ENCODE results near the gene NR1H3.

Gene NR1H3

DNA sequence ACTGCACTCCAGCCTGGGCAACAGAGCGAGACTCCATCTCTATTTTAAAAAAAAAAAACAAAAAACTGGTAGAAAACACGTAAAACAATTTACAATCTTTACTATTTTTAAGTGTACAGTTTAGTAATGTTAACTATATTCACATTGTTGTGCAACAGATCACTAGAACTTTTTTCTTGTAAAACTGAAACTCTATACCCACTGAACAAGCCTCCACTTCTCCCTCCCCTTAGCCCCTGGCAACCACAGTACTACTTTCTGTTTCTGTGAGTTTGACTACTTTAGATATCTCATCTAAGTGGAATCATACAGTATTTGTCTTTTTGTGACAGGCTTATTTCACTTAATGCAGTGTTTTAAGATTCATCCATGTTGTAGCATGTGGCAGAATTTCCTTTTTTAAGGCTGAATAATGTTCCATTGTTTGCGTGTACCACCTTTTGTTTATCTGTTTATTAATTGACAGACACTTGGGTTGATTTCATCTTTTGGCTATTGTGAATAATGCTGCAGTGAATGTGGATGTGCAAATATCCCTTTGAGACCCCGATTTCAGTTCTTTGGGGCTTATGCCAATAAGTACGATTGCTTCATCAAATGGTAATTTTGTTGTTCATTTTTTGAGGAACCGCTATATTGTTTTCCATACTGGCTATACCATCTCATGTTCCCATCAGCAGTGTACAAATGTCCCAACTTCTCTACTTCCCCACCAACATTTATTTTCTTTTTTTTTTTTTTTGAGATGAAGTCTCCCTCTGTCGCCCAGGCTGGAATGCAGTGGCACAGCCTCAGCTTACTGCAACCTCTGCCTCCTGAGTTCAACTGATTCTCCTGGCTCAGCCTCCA lies 32.0 kb upstream of the NR1H3 start:
- Histone ChIP-seq H3K4me3 (ENCODE audit: low read depth in 1 of 5, low read length in 5 of 5) (no peak overlapping the region), H3K36me3 (ENCODE audit: control insufficient read depth in 5 of 5, insufficient read depth in 5 of 5, low read length in 5 of 5) (peaks cover 2 to 18% (median 9%) of the 10 kb centered on the region in 5 donors), H3K9ac (ENCODE audit: low read length in 5 of 5) (no peak overlapping the region), H3K9me3 (ENCODE audit: control insufficient read depth in 5 of 5, low read length in 5 of 5) (no peaks in the 10 kb centered on the region), H3K4me1 (ENCODE audit: control insufficient read depth in 5 of 5, insufficient read depth in 5 of 5, low read length in 5 of 5) (peaks cover 0 to under 1% (median 0%) of the 10 kb centered on the region in 5 donors), H3K27ac (ENCODE audit: low read depth, low read length) (no peak overlapping the region), H3K27me3 (ENCODE audit: control insufficient read depth in 5 of 5, insufficient read depth in 4 of 5, low read length in 5 of 5) (no peaks in the 10 kb centered on the region)

DNA sequence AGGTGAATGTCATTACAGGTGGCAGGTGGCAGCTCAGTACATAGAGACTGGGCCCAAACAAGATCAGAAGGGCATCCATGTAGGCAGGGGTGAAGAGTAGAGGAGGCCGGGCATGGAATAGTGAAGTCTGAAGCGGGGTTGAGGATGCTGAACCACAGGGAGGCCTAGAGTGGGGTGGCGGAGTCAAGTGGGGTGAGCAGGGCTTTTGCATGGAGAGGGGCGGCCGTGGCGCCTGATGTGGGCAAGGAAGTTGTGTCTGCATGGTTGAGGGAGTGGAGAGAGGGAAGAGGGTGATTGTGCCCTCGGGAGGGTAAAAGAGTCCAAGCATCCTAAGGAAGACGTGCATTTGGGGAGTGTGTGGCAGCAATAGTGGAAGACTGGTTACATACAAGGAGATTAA lies 28.6 kb upstream of the NR1H3 start:
- Histone ChIP-seq H3K4me1 (ENCODE audit: control insufficient read depth in 5 of 5, insufficient read depth in 5 of 5, low read length in 5 of 5) (peaks cover 0 to 6% (median 4%) of the 10 kb centered on the region in 5 donors), H3K36me3 (ENCODE audit: control insufficient read depth in 5 of 5, insufficient read depth in 5 of 5, low read length in 5 of 5) (peaks cover 3 to 15% (median 4%) of the 10 kb centered on the region in 5 donors)

DNA sequence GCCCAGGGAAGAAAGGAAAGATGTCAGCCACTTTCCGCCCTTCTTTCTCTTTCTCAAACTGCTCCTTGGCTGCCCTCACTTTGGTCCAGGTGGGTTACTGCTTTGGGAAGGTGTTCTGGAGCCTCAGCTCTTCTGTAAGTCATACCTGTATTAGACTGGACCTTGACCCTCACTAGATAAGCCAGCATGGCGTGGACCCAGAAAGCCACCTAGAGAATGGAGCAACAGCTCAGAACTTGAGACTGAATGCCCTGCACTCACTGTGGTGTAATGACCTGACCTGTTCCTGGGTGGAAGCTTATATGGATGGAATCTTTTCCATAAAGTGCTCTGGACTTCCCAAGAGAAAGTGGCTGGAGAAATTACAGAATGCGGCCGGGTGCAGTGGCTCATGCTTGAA lies 24.7 kb upstream of the NR1H3 start:
- peaks cover 0 to 19% (median 3%) of the 10 kb centered on the region in 5 donors for H3K36me3 ChIP-seq (ENCODE audit: control insufficient read depth in 5 of 5, insufficient read depth in 5 of 5, low read length in 5 of 5)
- H3K27ac ChIP-seq (ENCODE audit: low read depth, low read length): no peak overlapping the region
- H3K27me3 ChIP-seq (ENCODE audit: control insufficient read depth in 5 of 5, insufficient read depth in 4 of 5, low read length in 5 of 5): no peaks in the 10 kb centered on the region
- no peaks in the 10 kb centered on the region for H3K9me3 ChIP-seq (ENCODE audit: control insufficient read depth in 5 of 5, low read length in 5 of 5)
- H3K9ac ChIP-seq (ENCODE audit: low read length in 5 of 5): no peak overlapping the region
- no peak overlapping the region for H3K4me3 ChIP-seq (ENCODE audit: low read depth in 1 of 5, low read length in 5 of 5)
- peaks cover 3 to 23% (median 19%) of the 10 kb centered on the region in 5 donors for H3K4me1 ChIP-seq (ENCODE audit: control insufficient read depth in 5 of 5, insufficient read depth in 5 of 5, low read length in 5 of 5)

More for the DNA sequence above, 28.6 kb upstream of the NR1H3 start:
- no peak overlapping the region for H3K4me3 ChIP-seq (ENCODE audit: low read depth in 1 of 5, low read length in 5 of 5)
- no peaks in the 10 kb centered on the region for H3K9me3 ChIP-seq (ENCODE audit: control insufficient read depth in 5 of 5, low read length in 5 of 5)
- H3K9ac ChIP-seq (ENCODE audit: low read length in 5 of 5): no peak overlapping the region
- no peaks in the 10 kb centered on the region for H3K27me3 ChIP-seq (ENCODE audit: control insufficient read depth in 5 of 5, insufficient read depth in 4 of 5, low read length in 5 of 5)
- H3K27ac ChIP-seq (ENCODE audit: low read depth, low read length): no peak overlapping the region

DNA sequence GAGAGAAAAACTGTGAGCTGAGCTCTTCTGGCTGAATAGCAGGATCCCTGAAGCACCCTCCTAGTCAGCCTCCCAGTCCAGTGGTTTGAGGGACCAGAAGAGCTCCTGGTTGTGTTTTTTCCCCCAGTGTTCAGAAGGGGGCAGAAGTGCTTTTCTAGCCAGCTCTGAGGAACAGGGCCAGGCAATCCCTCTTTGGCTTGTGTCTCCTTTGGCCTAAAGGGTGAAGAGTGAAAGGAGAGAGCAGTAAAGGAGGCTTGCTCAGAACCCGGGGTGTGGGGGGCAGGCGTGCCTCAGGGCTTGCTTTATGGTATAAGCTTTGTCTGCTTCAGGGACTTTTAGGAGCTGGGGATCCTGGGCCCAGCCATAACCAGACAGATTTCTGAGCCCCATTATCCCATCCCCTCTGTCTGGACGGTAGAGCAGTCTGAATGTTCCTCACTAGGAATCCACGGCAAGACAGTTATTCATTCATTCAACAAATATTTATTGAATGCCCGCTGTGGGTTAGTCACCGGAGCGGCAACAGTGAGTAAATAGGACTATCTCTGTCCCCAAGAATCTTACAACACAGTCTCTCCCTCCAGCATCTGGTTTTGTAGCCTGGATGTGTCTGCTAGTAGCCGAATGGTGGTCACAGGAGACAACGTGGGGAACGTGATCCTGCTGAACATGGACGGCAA lies 23.7 kb upstream of the NR1H3 start:
- Histone ChIP-seq H3K27ac (ENCODE audit: low read depth, low read length) (peak overlapping the region; percentile 82), H3K4me3 (ENCODE audit: low read depth in 1 of 5, low read length in 5 of 5) (peak overlapping the region; percentile 7 to 54 (median 43)), H3K9ac (ENCODE audit: low read length in 5 of 5) (peak overlapping the region; percentile 6 to 69 (median 27)), H3K9me3 (ENCODE audit: control insufficient read depth in 5 of 5, low read length in 5 of 5) (no peaks in the 10 kb centered on the region), H3K27me3 (ENCODE audit: control insufficient read depth in 5 of 5, insufficient read depth in 4 of 5, low read length in 5 of 5) (no peaks in the 10 kb centered on the region), H3K4me1 (ENCODE audit: control insufficient read depth in 5 of 5, insufficient read depth in 5 of 5, low read length in 5 of 5) (peaks cover 3 to 29% (median 23%) of the 10 kb centered on the region in 5 donors), H3K36me3 (ENCODE audit: control insufficient read depth in 5 of 5, insufficient read depth in 5 of 5, low read length in 5 of 5) (peaks cover 0 to 22% (median 6%) of the 10 kb centered on the region in 5 donors)

DNA sequence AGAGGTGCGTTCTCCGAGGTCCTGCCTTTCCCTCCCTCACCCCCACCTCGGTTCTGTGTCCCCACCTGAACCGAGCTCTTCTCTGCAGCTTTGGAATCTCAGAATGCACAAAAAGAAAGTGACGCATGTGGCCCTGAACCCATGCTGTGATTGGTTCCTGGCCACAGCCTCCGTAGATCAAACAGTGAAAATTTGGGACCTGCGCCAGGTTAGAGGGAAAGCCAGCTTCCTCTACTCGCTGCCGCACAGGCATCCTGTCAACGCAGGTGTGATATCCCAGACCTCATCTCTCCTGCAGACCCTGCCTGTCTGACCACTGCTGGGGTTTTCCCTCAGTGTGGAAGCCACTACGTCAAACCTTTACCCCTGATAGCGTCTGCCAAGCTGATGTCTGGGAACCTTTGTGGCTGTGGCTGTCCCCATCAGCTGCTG lies 23.1 kb upstream of the NR1H3 start:
- H3K27me3 ChIP-seq (ENCODE audit: control insufficient read depth in 5 of 5, insufficient read depth in 4 of 5, low read length in 5 of 5): no peaks in the 10 kb centered on the region
- peak overlapping the region in 3 of 5 donors; percentile 6 to 69 (median 33) for H3K9ac ChIP-seq (ENCODE audit: low read length in 5 of 5)
- peak overlapping the region; percentile 82 for H3K27ac ChIP-seq (ENCODE audit: low read depth, low read length)
- peak overlapping the region; percentile 7 to 54 (median 43) for H3K4me3 ChIP-seq (ENCODE audit: low read depth in 1 of 5, low read length in 5 of 5)
- peaks cover 5 to 29% (median 24%) of the 10 kb centered on the region in 5 donors for H3K4me1 ChIP-seq (ENCODE audit: control insufficient read depth in 5 of 5, insufficient read depth in 5 of 5, low read length in 5 of 5)
- no peaks in the 10 kb centered on the region for H3K9me3 ChIP-seq (ENCODE audit: control insufficient read depth in 5 of 5, low read length in 5 of 5)
- peaks cover 0 to 25% (median 12%) of the 10 kb centered on the region in 5 donors for H3K36me3 ChIP-seq (ENCODE audit: control insufficient read depth in 5 of 5, insufficient read depth in 5 of 5, low read length in 5 of 5)

DNA sequence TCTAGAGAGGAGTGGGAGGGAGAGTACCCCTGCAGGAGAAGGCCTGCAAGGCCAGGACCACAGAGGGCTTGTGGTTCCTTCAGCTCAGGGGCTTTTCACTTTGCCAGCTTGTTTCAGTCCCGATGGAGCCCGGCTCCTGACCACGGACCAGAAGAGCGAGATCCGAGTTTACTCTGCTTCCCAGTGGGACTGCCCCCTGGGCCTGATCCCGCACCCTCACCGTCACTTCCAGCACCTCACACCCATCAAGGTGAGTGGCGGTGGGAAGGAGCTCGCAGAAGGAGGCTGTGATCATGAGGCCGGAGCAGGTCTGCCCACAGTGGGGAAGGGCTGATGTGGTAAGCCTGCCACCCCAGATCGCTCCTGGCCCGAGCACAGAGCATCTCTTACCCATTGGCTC lies 22.6 kb upstream of the NR1H3 start:
- H3K27ac ChIP-seq (ENCODE audit: low read depth, low read length): peak overlapping the region; percentile 82
- no peak overlapping the region for H3K4me3 ChIP-seq (ENCODE audit: low read depth in 1 of 5, low read length in 5 of 5)
- peaks cover 0 to 30% (median 17%) of the 10 kb centered on the region in 5 donors for H3K36me3 ChIP-seq (ENCODE audit: control insufficient read depth in 5 of 5, insufficient read depth in 5 of 5, low read length in 5 of 5)

DNA sequence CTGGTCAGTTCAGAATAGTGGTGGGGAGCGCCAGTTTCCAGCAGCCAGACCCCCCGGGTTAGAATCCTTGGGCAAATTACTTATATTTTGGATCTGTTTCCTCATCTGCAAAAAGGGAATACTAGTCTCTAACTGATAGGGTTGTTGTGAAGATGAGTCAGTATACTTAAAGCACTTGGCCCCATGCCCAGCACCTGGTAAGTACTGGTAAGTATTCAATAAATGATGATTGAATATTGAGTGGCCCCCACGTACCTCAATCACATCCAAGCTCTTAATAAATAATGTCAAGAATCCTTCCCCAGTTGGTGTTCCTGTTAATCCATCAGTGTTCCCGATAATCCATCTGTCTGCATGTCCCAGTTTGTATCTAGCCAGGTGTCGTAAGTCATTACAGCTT lies 21.3 kb upstream of the NR1H3 start:
- H3K9me3 ChIP-seq (ENCODE audit: control insufficient read depth in 5 of 5, low read length in 5 of 5): no peaks in the 10 kb centered on the region
- H3K27me3 ChIP-seq (ENCODE audit: control insufficient read depth in 5 of 5, insufficient read depth in 4 of 5, low read length in 5 of 5): no peaks in the 10 kb centered on the region
- H3K4me3 ChIP-seq (ENCODE audit: low read depth in 1 of 5, low read length in 5 of 5): no peak overlapping the region
- peaks cover 0 to 41% (median 24%) of the 10 kb centered on the region in 5 donors for H3K36me3 ChIP-seq (ENCODE audit: control insufficient read depth in 5 of 5, insufficient read depth in 5 of 5, low read length in 5 of 5)
- no peak overlapping the region for H3K9ac ChIP-seq (ENCODE audit: low read length in 5 of 5)
- H3K4me1 ChIP-seq (ENCODE audit: control insufficient read depth in 5 of 5, insufficient read depth in 5 of 5, low read length in 5 of 5): peaks cover 5 to 29% (median 24%) of the 10 kb centered on the region in 5 donors
- no peak overlapping the region for H3K27ac ChIP-seq (ENCODE audit: low read depth, low read length)

More for the DNA sequence above, 22.6 kb upstream of the NR1H3 start:
- H3K9me3 ChIP-seq (ENCODE audit: control insufficient read depth in 5 of 5, low read length in 5 of 5): no peaks in the 10 kb centered on the region
- H3K27me3 ChIP-seq (ENCODE audit: control insufficient read depth in 5 of 5, insufficient read depth in 4 of 5, low read length in 5 of 5): no peaks in the 10 kb centered on the region
- H3K9ac ChIP-seq (ENCODE audit: low read length in 5 of 5): no peak overlapping the region
- H3K4me1 ChIP-seq (ENCODE audit: control insufficient read depth in 5 of 5, insufficient read depth in 5 of 5, low read length in 5 of 5): peaks cover 5 to 29% (median 24%) of the 10 kb centered on the region in 5 donors

DNA sequence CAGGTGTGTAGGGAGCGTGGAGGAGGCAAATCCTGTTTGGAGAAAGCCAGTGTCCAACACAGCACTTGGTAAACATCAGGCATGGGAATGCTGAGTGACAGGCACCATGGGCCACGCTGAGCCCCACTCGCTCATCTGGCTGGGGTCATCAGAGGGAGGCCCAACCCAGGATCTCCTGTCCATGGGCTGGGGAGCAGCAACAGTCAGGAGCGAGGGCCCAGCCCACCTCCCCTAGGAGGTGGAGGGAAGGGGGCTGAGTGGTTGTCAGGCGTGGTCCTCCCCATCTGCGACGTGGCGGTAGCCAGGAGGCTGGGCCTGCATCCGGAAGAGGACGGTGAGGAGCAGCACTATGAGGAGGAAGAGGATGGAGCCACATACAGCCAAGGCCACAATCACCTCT lies 17.9 kb upstream of the NR1H3 start:
- Histone ChIP-seq H3K9me3 (ENCODE audit: control insufficient read depth in 5 of 5, low read length in 5 of 5) (no peaks in the 10 kb centered on the region), H3K27me3 (ENCODE audit: control insufficient read depth in 5 of 5, insufficient read depth in 4 of 5, low read length in 5 of 5) (no peaks in the 10 kb centered on the region), H3K27ac (ENCODE audit: low read depth, low read length) (no peak overlapping the region), H3K4me3 (ENCODE audit: low read depth in 1 of 5, low read length in 5 of 5) (no peak overlapping the region), H3K4me1 (ENCODE audit: control insufficient read depth in 5 of 5, insufficient read depth in 5 of 5, low read length in 5 of 5) (peaks cover 2 to 19% (median 12%) of the 10 kb centered on the region in 5 donors), H3K9ac (ENCODE audit: low read length in 5 of 5) (no peak overlapping the region), H3K36me3 (ENCODE audit: control insufficient read depth in 5 of 5, insufficient read depth in 5 of 5, low read length in 5 of 5) (peaks cover 0 to 64% (median 51%) of the 10 kb centered on the region in 5 donors)

DNA sequence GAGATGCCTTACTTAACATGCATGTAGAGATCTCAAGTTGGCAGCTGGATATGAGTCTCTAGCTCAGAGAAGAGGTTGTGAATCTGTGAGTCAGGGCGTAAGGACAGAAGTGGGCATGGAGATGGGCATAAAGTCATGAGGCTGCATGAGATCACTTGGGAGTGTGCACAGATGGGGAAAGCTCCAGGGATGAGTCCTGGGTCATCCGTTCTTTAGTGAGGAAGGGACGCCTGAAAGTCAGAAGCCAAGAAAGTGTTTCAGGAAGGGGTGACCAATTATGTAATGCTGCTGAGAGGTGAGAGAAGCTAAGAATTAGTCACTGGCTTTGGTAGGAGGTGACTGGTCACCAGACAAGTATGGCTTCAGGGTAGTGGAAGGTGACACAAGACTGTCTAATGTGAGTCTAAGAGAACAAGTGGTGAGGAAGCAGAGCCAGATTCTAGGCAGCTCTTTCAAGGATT lies 15.9 kb upstream of the NR1H3 start:
- H3K4me3 ChIP-seq (ENCODE audit: low read depth in 1 of 5, low read length in 5 of 5): no peak overlapping the region
- no peaks in the 10 kb centered on the region for H3K27me3 ChIP-seq (ENCODE audit: control insufficient read depth in 5 of 5, insufficient read depth in 4 of 5, low read length in 5 of 5)
- no peaks in the 10 kb centered on the region for H3K9me3 ChIP-seq (ENCODE audit: control insufficient read depth in 5 of 5, low read length in 5 of 5)
- H3K27ac ChIP-seq (ENCODE audit: low read depth, low read length): no peak overlapping the region
- H3K4me1 ChIP-seq (ENCODE audit: control insufficient read depth in 5 of 5, insufficient read depth in 5 of 5, low read length in 5 of 5): peaks cover 4 to 28% (median 18%) of the 10 kb centered on the region in 5 donors
- H3K9ac ChIP-seq (ENCODE audit: low read length in 5 of 5): no peak overlapping the region
- H3K36me3 ChIP-seq (ENCODE audit: control insufficient read depth in 5 of 5, insufficient read depth in 5 of 5, low read length in 5 of 5): peaks cover 0 to 73% (median 62%) of the 10 kb centered on the region in 5 donors
